HG02588 (cell line): ENCODE data around the gene CRNKL1.

Source experiments
- ATAC-seq: cut with Tn5 transposase; IDR thresholded peaks from one replicate; pipeline ENCODE4 v1.9.1; 2021; ENCODE audit warnings: mild to moderate bottlenecking, moderate library complexity; ENCODE audit not compliant: unreplicated experiment

The CRNKL1 gene

GRCh38 chr20:20052074-20052970 is at the start of gene CRNKL1, which contains the start of gene CFAP61:
Gene CRNKL1 (minus strand): TSS chr20:20052466. CDS start chr20:20052342, 124 bp downstream.
Gene CFAP61 (plus strand): TSS chr20:20052532. CDS start chr20:20056654, 4,122 bp downstream.
- ATAC-seq: peak; percentile 93

- no peak for ATAC-seq
Measured at GRCh38 chr20:20100881-20101280, 48.6 kb upstream of the CRNKL1 start.

GRCh38 chr20:20096421-20096820 is 44.2 kb upstream of the CRNKL1 start:
- no peak for ATAC-seq

GRCh38 chr20:20095114-20095872 is 43.0 kb upstream of the CRNKL1 start:
- ATAC-seq: no peak

GRCh38 chr20:20094410-20094809 is 42.1 kb upstream of the CRNKL1 start:
- ATAC-seq: no peak

- no peak for ATAC-seq
Measured at GRCh38 chr20:20092827-20093226, 40.6 kb upstream of the CRNKL1 start.

- no peak for ATAC-seq
Measured at GRCh38 chr20:20089939-20090338, 37.7 kb upstream of the CRNKL1 start.

GRCh38 chr20:20089018-20089417 is 36.8 kb upstream of the CRNKL1 start:
- ATAC-seq: no peak

- no peak for ATAC-seq
Measured at GRCh38 chr20:20085812-20086211, 33.5 kb upstream of the CRNKL1 start.

GRCh38 chr20:20085071-20085470 is 32.8 kb upstream of the CRNKL1 start:
- ATAC-seq: no peak

GRCh38 chr20:20084296-20084752 is 32.1 kb upstream of the CRNKL1 start:
- no peak for ATAC-seq

GRCh38 chr20:20083807-20084206 is 31.5 kb upstream of the CRNKL1 start:
- ATAC-seq: peak; percentile 77

- ATAC-seq: no peak
Measured at GRCh38 chr20:20079102-20079784, 27.0 kb upstream of the CRNKL1 start.

GRCh38 chr20:20078041-20078440 is 25.8 kb upstream of the CRNKL1 start:
- no peak for ATAC-seq

GRCh38 chr20:20076297-20077065 is 24.2 kb upstream of the CRNKL1 start:
- no peak for ATAC-seq

- ATAC-seq: no peak
Measured at GRCh38 chr20:20075032-20075431, 22.8 kb upstream of the CRNKL1 start.

- no peak for ATAC-seq
Measured at GRCh38 chr20:20073801-20074371, 21.6 kb upstream of the CRNKL1 start.

GRCh38 chr20:20070871-20071726 is 18.8 kb upstream of the CRNKL1 start:
- ATAC-seq: no peak

GRCh38 chr20:20065361-20065760 is 13.1 kb upstream of the CRNKL1 start:
- ATAC-seq: no peak
